HepG2 (cell line): ENCODE results near the gene C11orf24. TPM values are rescaled to one million over a fixed set of nuclear protein-coding genes. Genes with fewer than 3 reads are reported as not detected.

Experiments used
- BHLHE40 ChIP-seq: IDR thresholded peaks from 2 replicates; pipeline ENCODE4 v1.6.1; 2011; ENCODE audit warnings: low read length, improper control_type of control experiment
- CHD4 ChIP-seq: fragments of 200-600 bp; sonication (generic); IDR thresholded peaks from 2 replicates; pipeline ENCODE4 v1.7.0; 2017; ENCODE audit warnings: mild to moderate bottlenecking, low read length, borderline replicate concordance
- FIP1L1 ChIP-seq: fragments of 200-400 bp; formaldehyde crosslinking; IDR thresholded peaks from 2 replicates; pipeline ENCODE4 v1.6.1; 2018; ENCODE audit warnings: low read depth, mild to moderate bottlenecking, low read length, moderate library complexity, borderline replicate concordance; ENCODE audit not compliant: insufficient read depth
- GABPA ChIP-seq, 2 experiments: IDR thresholded peaks; 2 replicates each; pipeline ENCODE4 v1.6.1; 2011 to 2016; ENCODE audit warnings: low read depth in 2 of 2, low read length in 1 of 2, missing biosample characterization in 1 of 2, missing genetic modification characterization in 1 of 2
- HDAC1 ChIP-seq: sonication (generic); formaldehyde crosslinking; IDR thresholded peaks from 2 replicates; pipeline ENCODE4 v1.5.1; 2020; ENCODE audit warnings: mild to moderate bottlenecking, missing genetic modification reagents
- KAT8 ChIP-seq: IDR thresholded peaks from 2 replicates; pipeline ENCODE4 v1.6.1; 2016; ENCODE audit warnings: missing genetic modification reagents, missing compliant biosample characterization
- MAZ ChIP-seq, 2 experiments: sonication (generic) in 1 of 2; formaldehyde crosslinking in 1 of 2; IDR thresholded peaks; 2 replicates each; pipeline versions ENCODE4 v1.5.0 to v1.6.1; 2012 to 2020; ENCODE audit warnings: low read depth in 2 of 2, mild to moderate bottlenecking in 2 of 2, borderline replicate concordance in 1 of 2, improper control_type of control experiment in 1 of 2, low read length in 1 of 2, missing genetic modification reagents in 1 of 2, moderate library complexity in 1 of 2
- ONECUT2 ChIP-seq: sonication (generic); formaldehyde crosslinking; IDR thresholded peaks from 2 replicates; pipeline ENCODE4 v1.4.0; 2020; ENCODE audit warnings: missing genetic modification reagents
- PHF8 ChIP-seq: sonication (generic); formaldehyde crosslinking; IDR thresholded peaks from 2 replicates; pipeline ENCODE4 v1.5.0; 2020; ENCODE audit warnings: missing genetic modification reagents
- RARA ChIP-seq: IDR thresholded peaks from 2 replicates; pipeline ENCODE4 v1.6.1; 2016; ENCODE audit warnings: missing genetic modification reagents, missing compliant biosample characterization
- SAP130 ChIP-seq: IDR thresholded peaks from 2 replicates; pipeline ENCODE4 v1.6.1; 2016; ENCODE audit warnings: low read depth
- ZFP36 ChIP-seq: fragments of 150-350 bp; IDR thresholded peaks from 2 replicates; pipeline ENCODE4 v1.6.1; 2018; ENCODE audit warnings: borderline replicate concordance, low read length, low read depth; ENCODE audit not compliant: partially characterized antibody
- ZNF335 ChIP-seq: sonication (generic); formaldehyde crosslinking; IDR thresholded peaks from 2 replicates; pipeline ENCODE4 v1.4.0; 2020; ENCODE audit warnings: missing genetic modification reagents
- ZNF431 ChIP-seq: sonication (generic); formaldehyde crosslinking; IDR thresholded peaks from 2 replicates; pipeline ENCODE4 v1.9.0; 2022; ENCODE audit warnings: missing genetic modification reagents, low read depth, mild to moderate bottlenecking, borderline replicate concordance
- ZNF546 ChIP-seq: sonication (generic); formaldehyde crosslinking; conservative IDR thresholded peaks from 2 replicates; pipeline ENCODE4 v1.8.1; 2023; ENCODE audit warnings: mild to moderate bottlenecking, missing genetic modification reagents
- ZNF547 ChIP-seq: sonication (generic); formaldehyde crosslinking; IDR thresholded peaks from 2 replicates; pipeline ENCODE4 v1.5.1; 2020; ENCODE audit warnings: mild to moderate bottlenecking, missing genetic modification reagents
- ZNF709 ChIP-seq: sonication (generic); formaldehyde crosslinking; IDR thresholded peaks from 2 replicates; pipeline ENCODE4 v1.5.0; 2020; ENCODE audit warnings: mild to moderate bottlenecking, missing genetic modification reagents
- ZNF761 ChIP-seq: sonication (generic); formaldehyde crosslinking; conservative IDR thresholded peaks from 2 replicates; pipeline ENCODE4 v1.4.0; 2020; ENCODE audit warnings: mild to moderate bottlenecking, missing genetic modification reagents
- ZNF850 ChIP-seq: sonication (generic); formaldehyde crosslinking; conservative IDR thresholded peaks from 2 replicates; pipeline ENCODE4 v1.9.0; 2021; ENCODE audit warnings: mild to moderate bottlenecking, missing genetic modification reagents
- ZSCAN31 ChIP-seq: sonication (generic); formaldehyde crosslinking; IDR thresholded peaks from 2 replicates; pipeline ENCODE4 v1.5.0; 2020; ENCODE audit warnings: low read depth, mild to moderate bottlenecking, missing genetic modification reagents
- polyA plus RNA-seq, 8 experiments: library from polyadenylated mRNA; depleted of rRNA in 3 of 8; stranded (reverse) in 7 of 8; unstranded in 1 of 8; fragments of >200 nt; fragmentation: Illumina TruSeq in 4 of 8; extraction: Trizol in 4 of 8; gene quantifications; 2 replicates each; pipeline versions ENCODE4 v1.2.1 to v1.2.3, GENCODE V29; 2011 to 2016; ENCODE audit warnings: low read depth in 4 of 8, missing spikeins in 1 of 8, mixed read lengths in 1 of 8; ENCODE audit not compliant: insufficient read depth in 1 of 8
- total RNA-seq, 5 experiments: library from RNA; depleted of rRNA; stranded (reverse); fragments of >200 nt; fragmentation: Illumina TruSeq; extraction: Trizol; gene quantifications; 2 replicates each; pipeline ENCODE4 v1.2.3, GENCODE V29; 2016; ENCODE audit warnings: low read depth in 1 of 5
- TF ChIP-seq, protein P1 (sequence below): sonication (generic); formaldehyde crosslinking; IDR thresholded peaks from 2 replicates; pipeline ENCODE4 v1.4.0; 2020; ENCODE audit warnings: missing genetic modification reagents
- TF ChIP-seq, protein P2 (sequence below): IDR thresholded peaks from 2 replicates; pipeline ENCODE4 v1.6.1; 2012; ENCODE audit warnings: inconsistent platforms
- TF ChIP-seq, protein P3 (sequence below): sonication (generic); formaldehyde crosslinking; IDR thresholded peaks from 2 replicates; pipeline ENCODE4 v1.4.0; 2020; ENCODE audit warnings: missing genetic modification reagents, low read depth, mild to moderate bottlenecking, borderline replicate concordance
- TF ChIP-seq, protein P4 (sequence below): sonication (generic); formaldehyde crosslinking; IDR thresholded peaks from 2 replicates; pipeline ENCODE4 v1.4.0; 2020; ENCODE audit warnings: missing genetic modification reagents

The C11orf24 gene
- total and polyA plus RNA-seq, 2 of the 13 experiments (the other 11 are each of a cell fraction or from before 2014, with no cell fraction given) = 52.9 to 55.5 TPM

DNA sequence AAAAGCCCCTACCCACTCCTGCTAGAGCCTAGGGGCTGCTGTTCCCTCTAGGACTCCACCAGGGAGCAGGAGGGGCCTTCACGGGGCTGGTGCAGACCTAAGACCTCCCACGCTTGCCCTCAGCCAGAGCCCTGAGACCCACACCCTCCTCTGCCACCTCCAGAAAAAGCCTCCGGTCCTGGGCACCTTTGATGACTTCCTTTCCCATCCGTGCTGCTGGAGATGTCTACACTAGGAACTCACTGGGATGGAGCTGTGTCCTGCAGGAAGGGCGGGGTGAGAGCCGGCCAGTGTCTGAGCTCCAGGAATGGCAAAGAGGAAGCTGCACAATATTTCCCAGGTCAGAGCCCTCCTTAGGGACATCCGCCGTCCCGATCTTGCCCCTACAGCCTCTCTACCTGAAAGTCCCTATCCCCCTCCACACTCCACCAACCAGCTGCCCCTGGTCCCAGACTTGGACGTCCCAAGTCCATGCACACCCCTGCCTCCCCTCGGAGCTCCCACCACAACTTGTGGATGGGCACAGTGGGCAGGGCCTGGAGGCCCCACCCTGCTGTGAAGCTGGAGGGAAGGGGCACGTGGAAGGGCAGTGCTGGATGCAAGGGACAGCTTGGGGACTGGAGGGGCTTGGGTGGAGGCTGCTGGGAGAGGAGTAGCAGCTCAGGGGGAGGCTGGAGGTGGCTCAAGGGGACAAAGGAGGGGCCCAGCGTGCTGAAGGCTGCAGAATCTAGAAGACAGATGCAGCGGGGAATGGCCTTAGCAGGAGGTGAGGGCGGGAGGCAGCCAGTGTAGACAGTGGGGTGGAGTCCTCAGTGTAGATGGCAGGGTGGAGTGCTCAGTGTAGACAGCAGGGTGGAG, 27.1 kb upstream of the C11orf24 start (continued):
- TF ChIP-seq, protein P1, sequence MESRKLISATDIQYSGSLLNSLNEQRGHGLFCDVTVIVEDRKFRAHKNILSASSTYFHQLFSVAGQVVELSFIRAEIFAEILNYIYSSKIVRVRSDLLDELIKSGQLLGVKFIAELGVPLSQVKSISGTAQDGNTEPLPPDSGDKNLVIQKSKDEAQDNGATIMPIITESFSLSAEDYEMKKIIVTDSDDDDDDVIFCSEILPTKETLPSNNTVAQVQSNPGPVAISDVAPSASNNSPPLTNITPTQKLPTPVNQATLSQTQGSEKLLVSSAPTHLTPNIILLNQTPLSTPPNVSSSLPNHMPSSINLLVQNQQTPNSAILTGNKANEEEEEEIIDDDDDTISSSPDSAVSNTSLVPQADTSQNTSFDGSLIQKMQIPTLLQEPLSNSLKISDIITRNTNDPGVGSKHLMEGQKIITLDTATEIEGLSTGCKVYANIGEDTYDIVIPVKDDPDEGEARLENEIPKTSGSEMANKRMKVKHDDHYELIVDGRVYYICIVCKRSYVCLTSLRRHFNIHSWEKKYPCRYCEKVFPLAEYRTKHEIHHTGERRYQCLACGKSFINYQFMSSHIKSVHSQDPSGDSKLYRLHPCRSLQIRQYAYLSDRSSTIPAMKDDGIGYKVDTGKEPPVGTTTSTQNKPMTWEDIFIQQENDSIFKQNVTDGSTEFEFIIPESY = peak; percentile 55; the same call in 1 of the 2 replicates
- TF ChIP-seq KAT8 (CRISPR knock-in tag) (0 out of 2 replicates have a peak, but pooled peaks have one; percentile 14), ONECUT2 (CRISPR knock-in tag) (no peak), FIP1L1 (0 out of 2 replicates have a peak, but pooled peaks have one; percentile 39), MAZ (IDR thresholded peaks at IDR 0.05; ENCODE audit: borderline replicate concordance, low read depth, low read length) (no peak), MAZ (CRISPR knock-in tag; IDR thresholded peaks at IDR 0.05; ENCODE audit: low read depth) (peak; percentile 78), ZNF546 (CRISPR knock-in tag) (0 out of 2 replicates have a peak, but pooled peaks have one; percentile 35), ZNF850 (CRISPR knock-in tag) (no peak), SAP130 (CRISPR knock-in tag) (peak; percentile 85), ZFP36 (no peak), ZNF709 (peak; percentile 15), ZNF335 (CRISPR knock-in tag) (no peak), PHF8 (CRISPR knock-in tag) (peak; percentile 50), RARA (CRISPR knock-in tag) (peak; percentile 40), GABPA (IDR thresholded peaks at IDR 0.05; ENCODE audit: low read depth, low read length) (peak; percentile 22; the same call in 1 of the 2 replicates), GABPA (CRISPR knock-in tag; IDR thresholded peaks at IDR 0.05; ENCODE audit: low read depth) (0 out of 2 replicates have a peak, but pooled peaks have one; percentile 8), BHLHE40 (no peak), ZNF431 (CRISPR knock-in tag) (peak; percentile 47; the same call in 1 of the 2 replicates), CHD4 (peak; percentile 16; the same call in 1 of the 2 replicates), ZNF761 (no peak), ZNF547 (0 out of 2 replicates have a peak, but pooled peaks have one; percentile 58), HDAC1 (CRISPR knock-in tag) (peak; percentile 61; the same call in 1 of the 2 replicates), ZSCAN31 (peak; percentile 32; the same call in 1 of the 2 replicates)
- TF ChIP-seq, protein P2, sequence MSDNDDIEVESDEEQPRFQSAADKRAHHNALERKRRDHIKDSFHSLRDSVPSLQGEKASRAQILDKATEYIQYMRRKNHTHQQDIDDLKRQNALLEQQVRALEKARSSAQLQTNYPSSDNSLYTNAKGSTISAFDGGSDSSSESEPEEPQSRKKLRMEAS = peak; percentile 96
- TF ChIP-seq, protein P3, sequence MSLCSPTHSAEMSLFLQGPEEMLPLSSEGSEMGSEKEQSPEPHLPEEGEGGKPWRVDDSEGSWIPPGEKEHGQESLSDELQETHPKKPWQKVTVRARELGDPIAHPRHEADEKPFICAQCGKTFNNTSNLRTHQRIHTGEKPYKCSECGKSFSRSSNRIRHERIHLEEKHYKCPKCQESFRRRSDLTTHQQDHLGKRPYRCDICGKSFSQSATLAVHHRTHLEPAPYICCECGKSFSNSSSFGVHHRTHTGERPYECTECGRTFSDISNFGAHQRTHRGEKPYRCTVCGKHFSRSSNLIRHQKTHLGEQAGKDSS (CRISPR knock-in tag) = peak; percentile 71; the same call in 1 of the 2 replicates
- TF ChIP-seq, protein P4, sequence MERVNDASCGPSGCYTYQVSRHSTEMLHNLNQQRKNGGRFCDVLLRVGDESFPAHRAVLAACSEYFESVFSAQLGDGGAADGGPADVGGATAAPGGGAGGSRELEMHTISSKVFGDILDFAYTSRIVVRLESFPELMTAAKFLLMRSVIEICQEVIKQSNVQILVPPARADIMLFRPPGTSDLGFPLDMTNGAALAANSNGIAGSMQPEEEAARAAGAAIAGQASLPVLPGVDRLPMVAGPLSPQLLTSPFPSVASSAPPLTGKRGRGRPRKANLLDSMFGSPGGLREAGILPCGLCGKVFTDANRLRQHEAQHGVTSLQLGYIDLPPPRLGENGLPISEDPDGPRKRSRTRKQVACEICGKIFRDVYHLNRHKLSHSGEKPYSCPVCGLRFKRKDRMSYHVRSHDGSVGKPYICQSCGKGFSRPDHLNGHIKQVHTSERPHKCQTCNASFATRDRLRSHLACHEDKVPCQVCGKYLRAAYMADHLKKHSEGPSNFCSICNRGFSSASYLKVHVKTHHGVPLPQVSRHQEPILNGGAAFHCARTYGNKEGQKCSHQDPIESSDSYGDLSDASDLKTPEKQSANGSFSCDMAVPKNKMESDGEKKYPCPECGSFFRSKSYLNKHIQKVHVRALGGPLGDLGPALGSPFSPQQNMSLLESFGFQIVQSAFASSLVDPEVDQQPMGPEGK (CRISPR knock-in tag) = peak; percentile 84
